GM23248 (cell line): ENCODE measurements around the gene SULT1C2. TPM values are rescaled to one million over a fixed set of nuclear protein-coding genes. Genes with fewer than 3 reads are reported as not detected.

Experiments
- DNase-seq: peaks from one replicate; pipeline ENCODE4 v3.0.0-alpha.2; 2015
- H2AFZ ChIP-seq: fragments of 200-600 bp; sonication (generic); 2 replicates; pipeline ENCODE4 v1.6.1; 2016; ENCODE audit warnings: antibody characterized with exemption
- H3F3A ChIP-seq: fragments of 200-600 bp; sonication (generic); 2 replicates; pipeline ENCODE4 v1.6.1; 2016; ENCODE audit warnings: mild to moderate bottlenecking, antibody characterized with exemption, mixed run types; ENCODE audit not compliant: insufficient read depth
- H3K27ac ChIP-seq: fragments of 200-600 bp; sonication (generic); 2 replicates; pipeline ENCODE4 v1.5.1; 2016; ENCODE audit warnings: mild to moderate bottlenecking
- H3K27me3 ChIP-seq: fragments of 200-600 bp; sonication (generic); replicated peaks from 2 replicates; pipeline ENCODE4 v1.6.1; 2016; ENCODE audit warnings: mild to moderate bottlenecking; ENCODE audit not compliant: insufficient read depth
- H3K36me3 ChIP-seq: fragments of 200-600 bp; sonication (generic); 2 replicates; pipeline ENCODE4 v1.6.1; 2016; ENCODE audit warnings: low read depth, mild to moderate bottlenecking
- H3K4me1 ChIP-seq: fragments of 200-600 bp; sonication (generic); 2 replicates; pipeline ENCODE4 v1.6.1; 2016; ENCODE audit warnings: mild to moderate bottlenecking; ENCODE audit not compliant: insufficient read depth
- H3K4me2 ChIP-seq: fragments of 200-600 bp; sonication (generic); one replicate; pipeline ENCODE4 v1.6.1; 2016; ENCODE audit warnings: mild to moderate bottlenecking; ENCODE audit not compliant: unreplicated experiment
- H3K4me3 ChIP-seq: fragments of 200-600 bp; sonication (generic); 2 replicates; pipeline ENCODE4 v1.5.1; 2016; ENCODE audit warnings: mild to moderate bottlenecking
- H3K79me2 ChIP-seq: fragments of 200-600 bp; sonication (generic); 2 replicates; pipeline ENCODE4 v1.6.1; 2016; ENCODE audit warnings: mild to moderate bottlenecking; ENCODE audit not compliant: insufficient read depth
- H3K9ac ChIP-seq: fragments of 200-600 bp; sonication (generic); 2 replicates; pipeline ENCODE4 v1.6.1; 2016; ENCODE audit warnings: mild to moderate bottlenecking
- H3K9me2 ChIP-seq: fragments of 200-600 bp; sonication (generic); 2 replicates; pipeline ENCODE4 v1.6.1; 2016; ENCODE audit warnings: mixed run types, mild to moderate bottlenecking, moderate library complexity; ENCODE audit not compliant: insufficient read depth
- H3K9me3 ChIP-seq: fragments of 200-600 bp; sonication (generic); one replicate; pipeline ENCODE4 v1.6.1; 2017; ENCODE audit warnings: low read depth
- H4K20me1 ChIP-seq: fragments of 200-600 bp; sonication (generic); 2 replicates; pipeline ENCODE4 v1.6.0; 2016; ENCODE audit not compliant: insufficient read depth
- EZH2 ChIP-seq: fragments of 200-600 bp; sonication (generic); IDR thresholded peaks from 2 replicates; pipeline ENCODE4 v1.6.1; 2018; ENCODE audit warnings: antibody characterized with exemption, mild to moderate bottlenecking; ENCODE audit not compliant: insufficient read depth, poor library complexity, severe bottlenecking
- EZH2phosphoT487 ChIP-seq: fragments of 200-600 bp; sonication (generic); IDR thresholded peaks from 2 replicates; pipeline ENCODE4 v1.6.1; 2018; ENCODE audit warnings: antibody characterized with exemption, moderate library complexity, mild to moderate bottlenecking, low read depth; ENCODE audit not compliant: insufficient read depth
- WGBS, 2 experiments: methylation state at CpG; one replicate each; pipeline ENCODE4 v1.1.6; 2015 to 2017; ENCODE audit warnings: low lambda C conversion rate in 2 of 2, low coverage in 1 of 2; ENCODE audit errors: missing lambda C conversion rate in 2 of 2; 5-methylcytosine and 5-hydroxymethylcytosine counted together
- in situ Hi-C: fragments of 300-500 bp; cut with MboI; formaldehyde crosslinking; loops from 2 replicates; pipeline ENCODE4 v1.15.0; 2020
- polyA plus RNA-seq: library from polyadenylated mRNA; unstranded; fragments of >200 nt; fragmentation: Nextera tagmentation; extraction: Ambion mirVana; gene quantifications from 2 replicates; pipeline ENCODE4 v1.2.1, GENCODE V29; 2016
- total RNA-seq: library from RNA; depleted of rRNA; stranded (reverse); fragments of >200 nt; shearing (Covaris generic); gene quantifications from 2 replicates; pipeline ENCODE4 v1.2.3, GENCODE V29; 2014

SULT1C2 gene
- total and polyA plus RNA-seq, 2 experiments from 2014 or later = not detected

GRCh38 chr2:108270346-108270745 lies 18.3 kb upstream of the SULT1C2 start:
- TF ChIP-seq EZH2 (no peak), EZH2phosphoT487 (no peak)
- no peaks in the 10 kb centered on the region for H3K9me2 ChIP-seq
- H3K27me3 ChIP-seq = no peaks in the 10 kb centered on the region
- no peak overlapping the region for H3K4me2 ChIP-seq
- H3K79me2 ChIP-seq = no peaks in the 10 kb centered on the region
- peaks cover 22% of the 10 kb centered on the region for H3F3A ChIP-seq
- H3K27ac ChIP-seq = no peak overlapping the region
- in situ Hi-C loops = no loop called here
- no peak overlapping the region for H3K9ac ChIP-seq
- H3K4me3 ChIP-seq = no peak overlapping the region
- H4K20me1 ChIP-seq = no peaks in the 10 kb centered on the region
- DNase-seq = no peak
- peaks cover 35% of the 10 kb centered on the region for H3K4me1 ChIP-seq
- H2AFZ ChIP-seq = no peak overlapping the region
- H3K36me3 ChIP-seq = no peaks in the 10 kb centered on the region
- no peaks in the 10 kb centered on the region for H3K9me3 ChIP-seq
- WGBS, 2 experiments = 80 to 83% methylated on average over 3 of the region's 3 CpGs

- no peaks in the 10 kb centered on the region for H3K36me3 ChIP-seq
- DNase-seq = no peak
- no peaks in the 10 kb centered on the region for H3K27me3 ChIP-seq
- peak overlapping the region; percentile 62 for H3K4me2 ChIP-seq
- no peaks in the 10 kb centered on the region for H4K20me1 ChIP-seq
- H3K4me1 ChIP-seq = peaks cover 35% of the 10 kb centered on the region
- no peaks in the 10 kb centered on the region for H3K9me2 ChIP-seq
- no peak overlapping the region for H3K9ac ChIP-seq
- no peaks in the 10 kb centered on the region for H3K9me3 ChIP-seq
- TF ChIP-seq EZH2phosphoT487 = no peak
- TF ChIP-seq EZH2 = no peak
- H3F3A ChIP-seq = peaks cover 22% of the 10 kb centered on the region
- no peaks in the 10 kb centered on the region for H3K79me2 ChIP-seq
- H3K4me3 ChIP-seq = no peak overlapping the region
- no peak overlapping the region for H3K27ac ChIP-seq
- H2AFZ ChIP-seq = peak overlapping the region; percentile 96
- in situ Hi-C loops = no loop called here
- 70 to 75% methylated on average over 5 of the region's 5 CpGs for WGBS, 2 experiments
Observed at GRCh38 chr2:108270768-108271506, 17.8 kb upstream of the SULT1C2 start.

GRCh38 chr2:108271691-108272253 lies 16.9 kb upstream of the SULT1C2 start:
- in situ Hi-C loops = no loop called here
- Histone ChIP-seq H3F3A (peaks cover 21% of the 10 kb centered on the region), H3K9me3 (no peaks in the 10 kb centered on the region), H3K79me2 (no peaks in the 10 kb centered on the region), H3K4me3 (peak overlapping the region; percentile 67), H3K27ac (peak overlapping the region; percentile 28), H2AFZ (peak overlapping the region; percentile 96), H3K9me2 (no peaks in the 10 kb centered on the region), H3K4me2 (peak overlapping the region; percentile 62), H3K27me3 (no peaks in the 10 kb centered on the region), H4K20me1 (no peaks in the 10 kb centered on the region), H3K4me1 (peaks cover 33% of the 10 kb centered on the region), H3K36me3 (no peaks in the 10 kb centered on the region), H3K9ac (peak overlapping the region; percentile 70)
- DNase-seq = peak; percentile 79
- TF ChIP-seq EZH2phosphoT487 (no peak), EZH2 (no peak)
- 49 to 67% methylated on average over 7 of the region's 7 CpGs for WGBS, 2 experiments

GRCh38 chr2:108278631-108279030 lies 10.1 kb upstream of the SULT1C2 start:
- DNase-seq = no peak
- H3K4me2 ChIP-seq = no peak overlapping the region
- H3F3A ChIP-seq = no peaks in the 10 kb centered on the region
- H3K27me3 ChIP-seq = no peaks in the 10 kb centered on the region
- 51 to 66% methylated on average over 2 of the region's 2 CpGs for WGBS, 2 experiments
- no peaks in the 10 kb centered on the region for H3K36me3 ChIP-seq
- H3K9me3 ChIP-seq = no peaks in the 10 kb centered on the region
- no peaks in the 10 kb centered on the region for H3K4me1 ChIP-seq
- H3K9ac ChIP-seq = no peak overlapping the region
- H3K79me2 ChIP-seq = no peaks in the 10 kb centered on the region
- in situ Hi-C loops = no loop called here
- TF ChIP-seq EZH2phosphoT487 (no peak), EZH2 (no peak)
- H3K27ac ChIP-seq = no peak overlapping the region
- no peak overlapping the region for H3K4me3 ChIP-seq
- no peak overlapping the region for H2AFZ ChIP-seq
- no peaks in the 10 kb centered on the region for H4K20me1 ChIP-seq
- H3K9me2 ChIP-seq = no peaks in the 10 kb centered on the region
